ENCODE results near the gene DEFB123.

DNA sequence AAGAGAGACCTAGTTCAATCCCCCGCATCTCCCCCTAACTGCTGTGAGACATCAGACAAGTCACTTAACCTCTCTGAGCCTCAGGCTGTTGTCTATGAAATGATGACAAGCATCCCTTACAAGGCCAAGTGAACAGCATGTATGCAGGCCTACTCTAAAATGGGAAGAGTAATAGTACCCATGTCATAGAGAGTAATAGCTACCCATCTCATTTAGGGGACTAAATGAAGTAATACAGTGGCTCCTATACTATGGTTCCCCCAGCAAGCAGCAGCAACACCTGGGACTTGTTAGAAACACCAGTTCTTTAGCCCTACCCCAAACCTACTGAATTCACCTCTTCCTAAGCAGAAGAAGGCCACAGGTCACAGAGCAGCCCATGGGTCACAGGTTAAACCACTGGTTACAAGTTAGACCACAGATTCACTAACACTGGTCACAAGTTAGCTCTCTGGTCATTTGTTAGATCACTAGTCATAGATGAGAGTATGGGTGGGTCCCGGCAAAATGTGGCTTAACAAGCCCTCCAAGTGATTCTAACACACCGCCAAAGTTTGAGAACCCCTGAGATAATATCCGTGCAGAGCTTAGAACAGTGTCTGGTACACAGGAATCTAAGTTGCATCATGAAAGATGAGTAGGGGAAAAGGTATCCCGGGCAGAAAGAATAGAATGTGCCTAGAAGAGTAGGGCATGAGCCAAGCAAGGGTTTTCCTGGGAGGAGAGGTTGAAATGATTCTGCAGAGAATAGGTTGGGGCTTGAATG is 33.1 kb downstream of the DEFB123 start:
- TF ChIP-seq POLR2AphosphoS5 (IDR thresholded peaks at IDR 0.05) = no peak
- no peak for TF ChIP-seq EP300 (IDR thresholded peaks at IDR 0.05)
- no peak for TF ChIP-seq CTCF (IDR thresholded peaks at IDR 0.05)
- TF ChIP-seq POLR2A (IDR thresholded peaks at IDR 0.05) = no peak

All from suprapubic skin (tissue), 4 donors.